HL-60/S4 (cell line): Measurements from ENCODE around the gene SBK2.
"Not testable (repeated sequence)": the region's sequence is repeated elsewhere in the genome, so short reads cannot be mapped to it uniquely, and the experiment has no call there.

Experiments
- in situ Hi-C: fragments of 300-500 bp; cut with MboI; formaldehyde crosslinking; loops from 2 replicates; pipeline ENCODE4 v1.14.3; 2022; ENCODE audit warnings: low sequenced_read_pairs

SBK2 gene

DNA sequence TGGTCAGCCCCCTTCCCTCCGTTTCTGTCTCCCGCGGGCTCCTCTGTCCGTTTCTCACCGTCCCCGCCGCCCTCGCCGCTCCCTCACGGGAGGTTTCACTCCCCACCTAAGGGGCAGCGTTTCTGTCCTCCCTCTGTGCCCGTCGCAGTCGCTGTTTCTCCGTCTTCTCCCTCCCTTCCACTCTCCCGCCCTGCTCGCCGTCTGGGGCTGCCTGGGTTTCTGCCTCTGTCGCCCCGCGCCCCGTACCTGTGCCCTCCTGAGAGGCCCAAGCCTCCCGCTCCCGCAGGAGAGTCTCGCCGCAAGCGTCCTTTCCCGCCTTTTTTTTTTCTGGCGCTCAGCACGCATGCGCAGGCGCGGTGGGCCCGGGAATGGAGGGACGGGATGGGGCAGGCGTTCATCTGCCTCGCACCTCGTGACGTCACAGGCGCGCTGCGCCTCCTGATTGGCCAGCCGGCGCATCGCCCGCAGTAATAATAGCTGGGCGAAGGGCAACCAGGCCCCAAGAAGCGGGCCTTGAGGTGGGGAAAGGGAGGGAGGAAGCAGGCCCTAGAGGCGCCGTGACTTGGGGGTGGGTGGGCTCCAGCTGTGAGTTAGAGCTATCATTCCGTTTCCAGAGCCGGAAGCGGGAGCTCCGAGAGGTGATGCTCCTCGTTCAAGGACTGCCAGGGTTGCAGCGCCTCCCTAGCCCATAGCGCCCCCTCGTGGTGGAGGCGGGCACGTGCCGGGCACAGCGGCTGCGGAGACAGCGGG, 33.3 kb downstream of the SBK2 start:
- in situ Hi-C loops: loop anchor here (10.0 kb wide), 1 partner anchor 369 kb away; no protein-coding TSS in a partner anchor

DNA sequence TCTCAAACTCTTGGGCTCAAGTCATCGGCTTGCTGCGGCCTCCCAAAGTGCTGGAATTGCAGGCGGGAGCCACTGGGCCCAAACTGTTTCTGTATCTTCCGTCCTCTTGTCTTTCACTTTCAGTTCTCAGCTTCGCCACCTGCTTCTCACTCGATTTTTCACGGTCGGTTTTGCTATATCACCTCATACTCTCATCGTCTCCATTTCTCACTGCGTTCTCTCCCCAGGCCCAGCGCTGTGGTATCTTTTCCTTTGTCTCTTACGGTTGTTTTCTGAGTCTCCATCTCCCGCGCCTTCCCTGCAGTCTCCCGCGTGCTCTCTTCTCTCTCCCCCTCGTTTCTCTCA, 33.8 kb downstream of the SBK2 start:
- in situ Hi-C loops: loop anchor here (10.0 kb wide), 1 partner anchor 368 kb away; no protein-coding TSS in a partner anchor

DNA sequence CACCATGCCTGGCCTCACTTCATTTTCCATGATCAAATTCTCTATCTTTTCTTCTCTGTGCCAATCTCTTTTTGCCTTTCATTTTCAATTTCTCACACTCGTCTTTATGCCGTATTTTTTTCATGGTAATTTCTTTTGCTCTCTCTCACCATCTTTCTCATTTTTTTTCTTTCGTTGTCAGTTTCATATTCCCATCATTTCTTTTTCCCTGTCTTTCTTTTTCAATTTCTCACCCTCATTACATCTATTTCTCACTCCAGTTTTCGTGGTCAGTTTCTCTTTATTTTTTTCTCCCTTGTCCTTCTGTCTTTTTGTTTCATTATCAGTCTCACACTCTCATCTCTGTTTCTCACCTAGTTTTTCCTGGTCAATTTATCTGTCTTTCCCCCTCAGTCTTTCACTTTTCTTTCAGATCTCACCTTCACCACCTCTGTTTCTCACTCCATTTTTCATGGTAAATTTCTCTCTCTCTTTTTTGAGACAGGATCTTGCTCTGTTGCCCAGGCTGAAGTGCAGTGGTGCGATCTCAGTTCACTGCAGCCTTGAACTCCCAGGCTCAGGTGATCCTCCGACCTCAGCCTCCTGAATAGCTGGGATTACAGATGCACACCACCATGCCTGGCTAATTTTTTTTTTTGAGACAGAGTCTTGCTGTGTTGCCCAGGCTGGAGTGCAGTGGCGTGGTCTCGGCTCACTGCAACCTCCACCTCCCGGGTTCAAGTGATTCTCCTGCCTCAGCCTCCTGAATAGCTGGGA, 34.6 kb downstream of the SBK2 start:
- in situ Hi-C loops: loop anchor here (10.0 kb wide), 1 partner anchor 368 kb away; no protein-coding TSS in a partner anchor

DNA sequence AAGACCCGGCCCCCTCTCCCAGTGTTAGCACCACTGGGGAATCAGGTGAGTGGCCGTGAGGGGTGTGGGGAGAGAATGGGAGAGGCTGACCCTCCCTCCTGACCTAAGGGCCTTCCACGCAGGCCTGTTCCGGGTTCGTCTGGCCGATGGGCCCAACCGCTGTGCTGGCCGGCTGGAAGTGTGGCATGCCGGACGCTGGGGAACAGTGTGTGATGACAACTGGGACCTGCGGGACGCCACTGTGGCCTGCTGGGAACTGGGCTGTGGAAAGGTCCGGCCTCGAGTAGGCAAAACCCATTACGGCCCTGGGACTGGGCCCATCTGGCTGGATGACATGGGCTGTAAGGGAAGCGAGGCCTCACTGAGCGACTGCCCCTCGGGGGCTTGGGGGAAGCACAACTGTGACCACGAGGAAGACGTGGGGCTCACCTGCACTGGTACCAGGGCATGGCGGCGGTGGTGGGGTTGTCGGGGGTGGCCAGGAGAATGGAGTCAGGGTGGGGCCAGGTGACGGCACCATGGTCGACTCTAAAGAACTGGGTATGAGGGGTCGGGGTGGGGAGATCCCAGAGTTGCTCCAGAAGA, 36.5 kb downstream of the SBK2 start:
- in situ Hi-C loops: loop anchor here (10.0 kb wide), 1 partner anchor 366 kb away; no protein-coding TSS in a partner anchor

DNA sequence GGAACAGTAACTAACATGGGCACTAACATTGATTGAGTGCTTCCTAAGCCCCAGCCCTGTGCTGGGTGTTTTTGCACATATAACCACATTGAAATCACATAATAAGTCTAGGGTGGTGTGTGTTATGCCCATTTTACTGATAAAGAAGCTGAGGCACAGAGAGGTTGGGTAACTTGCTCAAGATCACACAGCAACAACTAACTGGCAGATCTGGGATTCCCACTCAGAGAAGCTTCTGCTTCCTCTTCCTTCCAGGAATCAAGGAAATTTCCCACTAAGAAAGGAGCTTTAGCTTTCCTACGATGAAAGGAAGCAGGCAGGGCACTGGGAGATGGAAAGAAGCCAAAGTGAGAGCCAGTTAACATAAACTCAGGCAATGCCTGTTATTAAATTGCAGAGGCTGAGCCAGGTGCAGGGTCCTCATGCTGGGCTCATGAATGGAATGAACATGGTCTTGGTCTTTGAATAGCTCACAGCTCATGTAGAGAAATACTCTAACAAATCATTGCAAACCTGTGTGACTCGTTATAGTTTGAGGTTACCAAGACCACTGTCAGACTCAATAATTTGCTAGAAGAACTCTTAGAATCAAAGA, 38.6 kb downstream of the SBK2 start:
- in situ Hi-C loops: no loop called here

DNA sequence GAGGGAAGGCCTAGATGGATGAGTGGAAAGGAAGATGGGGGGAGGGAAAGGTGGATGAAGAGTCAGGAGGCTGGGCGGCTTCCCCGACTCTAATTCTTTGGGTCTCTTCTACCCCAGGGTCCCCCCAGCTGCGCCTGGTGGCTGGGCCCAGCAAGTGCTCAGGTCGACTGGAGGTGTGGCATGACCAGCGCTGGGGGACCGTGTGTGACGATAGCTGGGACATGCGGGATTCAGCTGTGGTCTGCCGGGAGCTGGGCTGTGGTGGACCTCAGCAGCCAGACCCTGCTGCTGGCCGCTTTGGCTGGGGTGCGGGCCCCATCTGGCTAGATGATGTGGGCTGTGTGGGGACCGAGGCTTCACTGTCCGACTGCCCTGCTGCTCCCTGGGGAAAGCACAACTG, 39.2 kb downstream of the SBK2 start:
- in situ Hi-C loops: no loop called here

DNA sequence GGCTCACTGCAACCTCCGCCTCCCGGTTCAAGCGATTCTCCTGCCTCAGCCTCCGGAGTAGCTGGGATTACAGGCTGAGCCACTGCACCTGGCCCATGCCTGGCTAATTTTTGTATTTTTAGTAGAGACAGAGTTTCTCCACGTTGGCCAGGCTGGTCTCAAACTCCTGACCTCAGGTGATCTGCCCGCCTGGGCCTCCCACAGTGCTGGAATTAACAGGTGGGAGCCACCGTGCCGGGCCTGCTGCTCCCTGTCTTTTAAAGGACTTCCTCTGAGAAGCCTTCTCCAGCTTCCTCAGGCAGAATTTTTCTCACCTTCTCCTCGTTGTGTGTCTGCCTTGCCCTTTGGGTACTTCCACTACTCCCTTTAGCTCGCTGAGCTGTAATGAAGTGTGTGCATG, 40.1 kb downstream of the SBK2 start:
- in situ Hi-C loops: not testable (repeated sequence)

DNA sequence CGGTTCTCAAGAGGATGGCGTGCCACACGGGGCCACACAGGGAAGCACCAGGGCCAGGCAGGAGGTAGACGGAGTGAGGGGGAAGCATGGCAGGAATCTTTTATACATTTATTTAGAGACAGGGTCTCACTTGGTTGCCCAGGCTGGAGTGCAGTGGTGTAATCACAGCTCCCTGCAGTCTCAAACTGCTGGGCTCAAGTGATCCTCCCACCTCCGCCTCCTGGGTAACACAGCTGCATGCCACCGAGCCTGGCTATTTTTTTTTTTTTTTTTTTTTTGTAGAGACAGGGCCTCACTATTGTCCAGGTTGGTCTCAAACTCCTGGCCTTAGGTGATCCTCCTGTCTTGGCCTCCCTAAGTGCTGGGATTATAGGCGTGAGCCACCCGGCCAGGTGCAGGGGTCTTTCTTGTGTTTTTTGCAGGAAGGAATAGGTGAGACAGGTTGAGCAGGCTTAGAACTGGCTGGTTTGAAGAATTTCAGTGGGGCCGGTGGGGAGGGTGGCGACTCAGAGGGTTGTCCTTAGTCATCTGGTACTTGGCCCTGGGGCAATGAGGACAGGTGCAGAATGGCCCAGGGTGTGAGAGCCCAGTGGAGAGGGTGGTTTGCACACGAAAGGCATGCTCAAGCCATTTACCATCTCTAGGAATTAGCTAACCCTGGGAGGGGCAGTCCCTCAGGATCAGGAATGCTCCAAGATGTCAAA, 41.1 kb downstream of the SBK2 start:
- in situ Hi-C loops: no loop called here

DNA sequence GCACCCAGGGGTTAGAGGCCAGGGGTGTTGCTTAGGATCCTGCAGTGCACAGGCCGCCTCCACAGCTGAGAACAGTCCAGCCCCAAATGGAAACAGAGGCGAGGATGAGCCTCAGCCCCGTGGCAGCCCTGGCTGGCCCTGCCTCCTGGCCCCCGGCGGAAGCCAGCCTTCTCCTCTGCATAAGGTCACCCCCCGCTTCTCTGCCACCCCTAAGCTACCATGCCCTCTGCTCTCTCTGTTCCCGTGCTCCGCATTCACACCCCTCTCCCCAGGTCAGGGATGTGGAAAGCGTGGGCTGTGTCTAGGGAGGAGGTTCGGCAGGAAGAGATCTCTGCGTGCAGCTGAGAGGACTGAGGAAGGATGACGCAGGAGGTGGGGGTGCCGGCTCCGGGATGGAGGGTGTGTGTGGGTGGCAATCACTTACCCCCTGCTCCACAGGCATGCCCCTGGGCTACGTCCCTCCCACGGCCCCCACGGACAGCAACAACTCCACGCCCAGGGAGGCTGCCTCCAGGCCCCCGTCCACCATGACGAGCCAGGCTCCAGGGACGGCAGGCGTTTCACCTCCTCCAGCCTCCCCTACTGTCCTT, 42.7 kb downstream of the SBK2 start:
- in situ Hi-C loops: no loop called here

DNA sequence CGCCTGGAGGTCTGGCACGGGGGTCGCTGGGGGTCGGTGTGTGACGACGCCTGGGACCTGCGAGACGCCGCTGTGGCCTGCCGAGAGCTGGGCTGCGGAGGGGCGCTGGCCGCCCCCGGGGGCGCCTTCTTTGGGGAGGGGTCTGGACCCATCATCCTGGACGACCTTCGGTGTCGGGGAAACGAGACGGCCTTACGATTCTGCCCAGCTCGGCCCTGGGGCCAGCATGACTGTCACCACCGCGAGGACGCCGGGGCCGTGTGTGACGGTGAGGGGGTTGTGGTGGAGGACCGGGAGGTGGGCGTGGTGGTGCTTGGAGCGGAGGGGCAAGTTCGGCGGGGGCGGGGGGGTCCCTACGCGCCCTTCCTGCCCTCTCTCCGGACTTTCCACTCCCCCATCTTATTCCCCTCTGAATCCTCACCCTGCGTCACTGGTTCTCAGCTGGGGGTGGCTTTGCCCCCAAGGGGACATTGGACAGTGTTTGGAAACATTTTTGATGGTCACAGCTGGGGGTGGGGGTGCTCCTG, 43.2 kb downstream of the SBK2 start:
- in situ Hi-C loops: no loop called here

DNA sequence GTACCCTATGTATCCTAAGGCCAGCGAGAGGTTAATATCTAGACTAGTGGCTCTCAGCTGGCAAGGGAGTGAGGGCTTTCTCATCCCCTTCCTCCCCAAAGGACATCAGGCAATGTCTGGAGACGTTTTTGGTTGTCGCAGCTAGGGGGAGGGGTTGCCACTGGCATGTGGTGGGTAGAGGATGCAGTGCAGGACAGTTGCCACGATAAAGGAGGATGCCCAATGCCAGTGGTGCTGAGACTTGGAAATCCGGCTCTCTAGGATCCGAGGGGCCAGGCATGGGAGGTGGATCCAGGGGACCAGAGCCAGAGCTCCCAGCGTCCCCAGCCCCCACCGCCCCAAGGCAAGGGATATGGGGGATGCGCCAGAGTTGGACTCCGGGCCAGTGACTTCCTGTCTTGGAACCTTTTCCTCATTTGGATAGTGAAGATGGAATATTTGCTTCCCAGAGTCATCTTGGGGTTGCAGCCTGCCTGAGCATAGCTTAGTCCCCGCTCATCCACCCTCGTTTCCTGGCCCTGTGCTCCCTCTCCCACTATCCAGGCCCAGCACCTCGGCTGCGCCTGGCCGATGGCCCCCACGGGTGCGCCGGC, 43.8 kb downstream of the SBK2 start:
- in situ Hi-C loops: no loop called here

DNA sequence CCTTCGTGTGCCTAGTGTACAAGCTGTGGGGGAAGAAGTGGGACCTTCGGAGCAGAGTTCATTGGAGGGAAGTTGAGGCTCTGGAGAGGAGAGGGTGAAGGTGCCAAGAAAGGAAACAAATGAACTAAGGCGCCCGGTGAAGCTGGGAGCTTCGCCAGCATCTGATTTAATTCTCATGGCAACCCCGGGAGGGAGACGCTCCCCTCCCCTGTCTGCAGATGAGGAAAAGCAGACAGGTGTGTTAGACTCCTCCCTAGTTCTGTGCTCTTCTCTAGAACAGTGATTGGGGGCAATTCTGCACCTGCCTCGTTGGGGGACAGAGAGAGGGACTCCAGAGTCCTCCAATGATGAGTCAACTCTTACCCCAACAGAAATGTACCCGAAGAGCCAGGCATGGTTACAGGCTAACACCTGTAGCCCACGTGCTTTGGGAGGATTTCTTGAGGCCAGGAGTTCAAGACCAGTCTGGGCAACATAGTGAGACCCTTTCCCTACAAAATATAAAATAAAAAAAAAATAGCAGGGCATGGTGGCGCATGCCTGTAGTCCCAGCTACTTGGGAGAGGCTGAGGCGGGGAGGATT, 44.5 kb downstream of the SBK2 start:
- in situ Hi-C loops: no loop called here

DNA sequence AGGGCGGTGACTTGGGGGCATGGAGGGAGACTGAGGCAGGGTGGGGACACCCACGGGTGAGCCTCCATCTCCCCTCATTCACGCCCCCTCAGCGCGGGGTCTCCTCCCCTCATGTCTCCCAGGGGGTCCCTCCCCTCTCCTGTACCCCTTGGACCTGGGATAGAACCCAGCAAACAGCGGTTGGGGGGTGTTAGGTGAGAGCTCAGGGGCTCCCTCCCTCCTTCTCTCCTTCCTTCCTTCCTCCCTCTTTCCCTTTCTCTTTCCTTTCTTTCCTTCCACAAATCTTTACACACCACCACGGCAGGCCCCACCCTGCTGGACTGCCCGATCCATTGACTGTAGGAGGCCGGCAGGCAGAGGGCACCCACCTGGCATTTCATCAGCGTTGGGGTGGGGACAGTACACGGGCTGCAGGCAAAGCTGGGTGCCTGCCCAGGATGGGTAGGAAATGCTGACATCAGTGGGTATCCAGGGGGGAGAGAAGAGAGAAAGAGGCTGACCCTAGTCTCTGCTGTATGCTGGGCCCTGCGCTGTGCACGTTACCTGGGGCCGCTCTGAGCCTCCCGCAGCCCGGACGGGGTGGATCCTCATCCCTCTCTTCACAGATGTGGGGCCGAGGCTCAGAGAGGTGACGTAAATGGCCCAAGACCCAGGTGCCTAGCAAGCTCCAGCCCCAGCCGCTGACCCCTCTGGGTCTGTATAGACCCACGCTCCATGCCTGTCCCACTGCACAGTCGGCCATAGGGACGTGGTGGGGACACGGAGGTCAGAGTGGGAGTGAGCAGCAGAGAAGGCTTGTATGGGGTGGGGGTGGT, 45.2 kb downstream of the SBK2 start:
- in situ Hi-C loops: no loop called here

DNA sequence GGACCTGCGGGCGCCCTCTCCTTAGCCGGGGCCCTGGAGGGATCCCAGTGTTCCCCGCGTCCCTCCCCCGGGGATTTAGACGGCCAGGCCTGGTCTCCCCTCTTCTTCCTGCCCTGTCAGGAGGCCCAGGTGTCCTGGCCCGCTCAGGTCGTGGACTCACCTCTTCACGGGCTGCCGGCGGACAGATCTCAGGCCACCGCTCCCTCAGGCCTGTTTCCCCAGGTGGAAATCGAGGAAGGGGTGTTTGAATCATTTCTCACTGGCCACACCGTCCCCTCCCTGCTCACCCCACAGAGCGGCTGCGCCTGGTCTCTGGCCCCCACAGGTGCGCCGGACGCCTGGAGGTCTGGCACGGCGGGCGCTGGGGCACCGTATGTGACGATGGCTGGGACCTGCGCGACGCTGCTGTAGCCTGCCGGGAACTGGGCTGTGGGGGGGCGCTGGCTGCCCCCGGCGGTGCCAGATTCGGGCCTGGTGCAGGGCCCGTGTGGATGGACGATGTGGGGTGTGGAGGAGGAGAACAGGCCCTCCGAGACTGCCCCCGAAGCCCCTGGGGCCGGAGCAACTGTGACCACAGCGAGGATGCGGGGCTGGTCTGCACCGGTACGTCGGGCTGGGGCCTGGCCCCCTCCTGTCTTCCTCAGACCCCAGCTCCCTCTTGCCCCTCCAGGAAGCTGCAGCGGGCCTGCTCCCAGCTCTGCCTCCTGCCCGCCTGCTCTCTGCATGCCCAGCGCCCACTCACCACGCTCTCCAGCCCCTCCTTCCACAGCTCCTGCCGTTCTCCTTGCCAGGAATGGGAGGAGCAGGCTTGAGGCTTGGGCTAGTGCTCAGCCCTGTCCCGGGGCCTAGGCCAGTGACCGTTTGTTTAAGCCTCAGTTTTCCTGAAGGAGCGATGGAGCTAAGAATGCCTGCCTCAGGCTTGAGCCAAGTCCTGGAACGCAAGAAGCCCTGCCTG, 46.2 kb downstream of the SBK2 start:
- in situ Hi-C loops: no loop called here

DNA sequence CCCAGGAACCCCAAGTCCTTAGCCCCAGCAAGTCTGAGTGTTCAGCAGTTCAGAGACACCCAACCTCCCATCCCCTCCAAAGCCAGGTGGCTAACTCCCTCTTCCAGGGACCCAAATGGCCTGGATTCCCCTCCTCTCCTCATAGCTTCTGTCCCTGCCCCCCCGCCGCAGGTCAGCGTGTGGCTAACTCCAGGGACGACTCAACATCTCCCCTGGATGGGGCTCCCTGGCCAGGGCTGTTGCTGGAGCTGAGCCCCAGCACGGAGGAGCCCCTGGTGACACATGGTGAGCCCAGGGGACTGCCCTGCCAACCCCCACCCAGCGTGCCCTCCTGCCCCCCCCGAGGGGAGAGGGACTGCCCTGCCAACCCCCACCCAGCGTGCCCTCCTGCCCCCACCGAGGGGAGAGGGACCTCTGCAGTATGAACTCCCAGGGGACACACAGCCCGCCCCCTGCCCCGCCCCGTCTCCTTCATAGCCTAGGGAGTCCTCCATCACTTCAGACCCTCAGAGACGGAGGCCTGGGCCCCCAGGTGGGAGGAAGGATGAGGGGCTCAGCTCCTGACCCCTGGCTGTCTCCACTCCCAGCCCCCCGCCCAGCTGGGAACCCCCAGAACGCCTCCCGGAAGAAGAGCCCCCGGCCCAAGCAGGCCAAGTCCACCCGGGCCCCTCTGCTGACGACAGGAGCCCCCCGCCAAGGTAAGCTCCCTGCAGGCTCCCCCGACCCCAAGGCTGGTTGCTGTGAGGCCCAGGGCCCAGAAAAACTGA, 47.0 kb downstream of the SBK2 start:
- in situ Hi-C loops: no loop called here

DNA sequence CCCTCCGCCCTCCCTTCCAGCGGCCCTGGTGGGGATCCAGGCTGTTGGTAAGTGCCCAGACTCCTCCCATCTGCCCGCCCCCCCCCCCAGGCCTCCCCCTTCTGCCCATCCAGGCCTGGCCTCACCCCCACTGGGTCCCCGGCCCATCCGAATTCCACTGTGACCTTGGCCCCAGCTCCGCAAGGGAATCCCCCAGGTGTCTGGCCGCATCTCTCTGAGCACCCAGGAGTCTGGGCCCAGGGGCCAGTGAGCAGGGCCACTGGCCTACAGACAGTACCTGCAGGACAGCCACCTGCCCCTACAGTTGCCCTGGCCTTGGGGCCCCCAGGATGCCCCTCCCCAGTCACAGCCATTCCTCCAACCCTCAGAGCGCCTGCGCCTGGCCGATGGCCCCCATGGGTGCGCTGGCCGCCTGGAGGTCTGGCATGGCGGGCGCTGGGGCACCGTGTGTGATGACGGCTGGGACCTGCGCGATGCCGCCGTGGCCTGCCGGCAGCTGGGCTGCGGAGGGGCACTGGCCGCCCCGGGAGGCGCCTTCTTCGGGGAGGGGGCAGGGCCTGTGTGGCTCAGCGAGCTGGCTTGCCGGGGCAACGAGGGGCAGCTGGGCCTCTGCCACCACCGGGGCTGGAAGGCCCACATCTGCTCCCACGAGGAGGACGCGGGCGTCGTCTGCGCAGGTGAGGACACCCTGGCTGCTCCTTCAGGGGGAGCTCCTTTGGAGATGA, 47.8 kb downstream of the SBK2 start:
- in situ Hi-C loops: no loop called here
